ENCODE results near the gene DOK5. TPM values are rescaled to one million over a fixed set of nuclear protein-coding genes. Genes with fewer than 3 reads are reported as not detected.

Gene DOK5
- polyA plus RNA-seq, 1 of the 3 experiments (the other 2 are of a cell fraction), result 12.4 TPM

GRCh38 chr20:54550776-54551396 is 75.5 kb downstream of the DOK5 start:
- H3K9ac ChIP-seq, result peak overlapping the region; percentile 21; the same call in 1 of the 2 replicates
- H3K9me3 ChIP-seq, result no peaks in the 10 kb centered on the region
- ChIA-PET CTCF (interaction anchor here (0.7 kb wide), 1 partner anchor 389 kb away, joined by 3 read pairs; no protein-coding TSS in a partner anchor), POLR2A (no interaction called here)
- H3F3A ChIP-seq (replicated peaks; ENCODE audit: insufficient read depth), result peaks cover 21% of the 10 kb centered on the region
- 28% methylated on average over 5 of the region's 5 CpGs for WGBS (ENCODE audit: low lambda C conversion rate)
- DNase-seq, result no peak
- H3K4me3 ChIP-seq (ENCODE audit: low read depth in 2 of 2, low read length in 1 of 2), result 0 out of 4 replicates have a peak overlapping the region, but pooled peaks of 1 of the 2 experiments have one; percentile 33
- H3K27ac ChIP-seq (ENCODE audit: low read depth in 2 of 2, low read length in 1 of 2), result peak overlapping the region in 1 of 2 experiments; percentile 87; a peak in 2 of 4 replicates
- H2AFZ ChIP-seq (ENCODE audit: low read depth), result no peak overlapping the region
- H3K36me3 ChIP-seq (replicated peaks in 1 of 2; ENCODE audit: control insufficient read depth in 1 of 2, insufficient read depth in 2 of 2, low read length in 1 of 2), result no peaks in the 10 kb centered on the region
- peaks cover 0 to 7% of the 10 kb centered on the region in 2 experiments; a peak in 1 of 4 replicates for H3K4me1 ChIP-seq (ENCODE audit: control insufficient read depth in 1 of 2, insufficient read depth in 2 of 2, low read depth in 1 of 2, low read length in 1 of 2)
- H3K79me2 ChIP-seq (ENCODE audit: insufficient read depth), result peaks cover 10% of the 10 kb centered on the region; the same call in 1 of the 2 replicates
- H3K9me2 ChIP-seq, result no peaks in the 10 kb centered on the region
- H3K4me2 ChIP-seq, result peak overlapping the region; percentile 60
- no peaks in the 10 kb centered on the region for H3K27me3 ChIP-seq (ENCODE audit: insufficient read depth)
- H4K20me1 ChIP-seq (ENCODE audit: insufficient read depth), result no peaks in the 10 kb centered on the region
- TF ChIP-seq, protein P1, sequence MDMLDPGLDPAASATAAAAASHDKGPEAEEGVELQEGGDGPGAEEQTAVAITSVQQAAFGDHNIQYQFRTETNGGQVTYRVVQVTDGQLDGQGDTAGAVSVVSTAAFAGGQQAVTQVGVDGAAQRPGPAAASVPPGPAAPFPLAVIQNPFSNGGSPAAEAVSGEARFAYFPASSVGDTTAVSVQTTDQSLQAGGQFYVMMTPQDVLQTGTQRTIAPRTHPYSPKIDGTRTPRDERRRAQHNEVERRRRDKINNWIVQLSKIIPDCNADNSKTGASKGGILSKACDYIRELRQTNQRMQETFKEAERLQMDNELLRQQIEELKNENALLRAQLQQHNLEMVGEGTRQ (IDR thresholded peaks at IDR 0.05; ENCODE audit: borderline replicate concordance, low read depth, low read length), result no peak
- TF ChIP-seq SIN3A (IDR thresholded peaks at IDR 0.05; ENCODE audit: borderline replicate concordance, low read depth, low read length) (no peak), JUND (IDR thresholded peaks at IDR 0.05) (no peak), EZH2phosphoT487 (IDR thresholded peaks at IDR 0.05; ENCODE audit: borderline replicate concordance, low read depth) (no peak), ELF1 (IDR thresholded peaks at IDR 0.05) (no peak), TEAD4 (IDR thresholded peaks at IDR 0.05; ENCODE audit: borderline replicate concordance, insufficient read depth) (no peak), MXI1 (IDR thresholded peaks at IDR 0.05; ENCODE audit: low read depth, low read length) (no peak), RXRA (IDR thresholded peaks at IDR 0.05; ENCODE audit: borderline replicate concordance, low read depth) (no peak), FOSL2 (IDR thresholded peaks at IDR 0.05; ENCODE audit: borderline replicate concordance, low read depth) (no peak), FOXM1 (IDR thresholded peaks at IDR 0.05; ENCODE audit: low read depth) (no peak), ZBTB33 (IDR thresholded peaks at IDR 0.05; ENCODE audit: borderline replicate concordance, low read depth) (no peak), CHD2 (IDR thresholded peaks at IDR 0.05; ENCODE audit: low read length, partially characterized antibody) (no peak)
- TF ChIP-seq, protein P2, sequence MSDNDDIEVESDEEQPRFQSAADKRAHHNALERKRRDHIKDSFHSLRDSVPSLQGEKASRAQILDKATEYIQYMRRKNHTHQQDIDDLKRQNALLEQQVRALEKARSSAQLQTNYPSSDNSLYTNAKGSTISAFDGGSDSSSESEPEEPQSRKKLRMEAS (IDR thresholded peaks at IDR 0.05; ENCODE audit: low read depth), result no peak
- TF ChIP-seq, protein P3, sequence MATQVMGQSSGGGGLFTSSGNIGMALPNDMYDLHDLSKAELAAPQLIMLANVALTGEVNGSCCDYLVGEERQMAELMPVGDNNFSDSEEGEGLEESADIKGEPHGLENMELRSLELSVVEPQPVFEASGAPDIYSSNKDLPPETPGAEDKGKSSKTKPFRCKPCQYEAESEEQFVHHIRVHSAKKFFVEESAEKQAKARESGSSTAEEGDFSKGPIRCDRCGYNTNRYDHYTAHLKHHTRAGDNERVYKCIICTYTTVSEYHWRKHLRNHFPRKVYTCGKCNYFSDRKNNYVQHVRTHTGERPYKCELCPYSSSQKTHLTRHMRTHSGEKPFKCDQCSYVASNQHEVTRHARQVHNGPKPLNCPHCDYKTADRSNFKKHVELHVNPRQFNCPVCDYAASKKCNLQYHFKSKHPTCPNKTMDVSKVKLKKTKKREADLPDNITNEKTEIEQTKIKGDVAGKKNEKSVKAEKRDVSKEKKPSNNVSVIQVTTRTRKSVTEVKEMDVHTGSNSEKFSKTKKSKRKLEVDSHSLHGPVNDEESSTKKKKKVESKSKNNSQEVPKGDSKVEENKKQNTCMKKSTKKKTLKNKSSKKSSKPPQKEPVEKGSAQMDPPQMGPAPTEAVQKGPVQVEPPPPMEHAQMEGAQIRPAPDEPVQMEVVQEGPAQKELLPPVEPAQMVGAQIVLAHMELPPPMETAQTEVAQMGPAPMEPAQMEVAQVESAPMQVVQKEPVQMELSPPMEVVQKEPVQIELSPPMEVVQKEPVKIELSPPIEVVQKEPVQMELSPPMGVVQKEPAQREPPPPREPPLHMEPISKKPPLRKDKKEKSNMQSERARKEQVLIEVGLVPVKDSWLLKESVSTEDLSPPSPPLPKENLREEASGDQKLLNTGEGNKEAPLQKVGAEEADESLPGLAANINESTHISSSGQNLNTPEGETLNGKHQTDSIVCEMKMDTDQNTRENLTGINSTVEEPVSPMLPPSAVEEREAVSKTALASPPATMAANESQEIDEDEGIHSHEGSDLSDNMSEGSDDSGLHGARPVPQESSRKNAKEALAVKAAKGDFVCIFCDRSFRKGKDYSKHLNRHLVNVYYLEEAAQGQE (IDR thresholded peaks at IDR 0.05; ENCODE audit: low read depth, low read length), result no peak
